H1 (cell line): ENCODE results near the gene FADS3. TPM values are rescaled to one million over a fixed set of nuclear protein-coding genes. Genes with fewer than 3 reads are reported as not detected.

Source experiments
- CTCF ChIA-PET: fragments of 300-600 bp; sonication (Branson Sonifier 250); formaldehyde crosslinking; loops from one replicate; lab custom pipeline; 2021; ENCODE audit not compliant: partially characterized antibody; lab: Charles Lee
- POLR2A ChIA-PET: fragments of 300-600 bp; sonication (Branson Sonifier 250); formaldehyde crosslinking; loops from one replicate; lab custom pipeline; 2021; ENCODE audit warnings: inconsistent platforms; ENCODE audit not compliant: partially characterized antibody; lab: Charles Lee
- DNase-seq, 2 experiments: peaks; one replicate each; pipeline versions ENCODE4 v3.0.0 to v3.0.0-alpha.2; 2010 to 2022; ENCODE audit warnings: low spot score in 2 of 2, low read depth in 1 of 2, mixed read lengths in 1 of 2
- FAIRE-seq: peaks from 2 replicates; lab custom pipeline; 2011; peaks lifted over from hg19 to GRCh38; lab: Jason Lieb, UNC
- H2AFZ ChIP-seq: 2 replicates; pipeline ENCODE4 v1.8.1; 2012; ENCODE audit warnings: low read length, inconsistent platforms
- H2AK5ac ChIP-seq: 2 replicates; pipeline ENCODE4 v1.6.1; 2013; ENCODE audit warnings: low read depth, low read length
- H2BK120ac ChIP-seq: replicated peaks from 2 replicates; pipeline ENCODE3; 2013; ENCODE audit warnings: low read depth, low read length, inconsistent platforms
- H2BK12ac ChIP-seq: 2 replicates; pipeline ENCODE4 v1.6.1; 2013; ENCODE audit warnings: low read depth, low read length
- H2BK15ac ChIP-seq: 2 replicates; pipeline ENCODE4 v1.6.1; 2013; ENCODE audit warnings: low read length
- H2BK20ac ChIP-seq: 2 replicates; pipeline ENCODE4 v1.6.1; 2013; ENCODE audit warnings: low read length
- H2BK5ac ChIP-seq: 2 replicates; pipeline ENCODE4 v1.6.1; 2013; ENCODE audit warnings: low read depth, low read length
- H3K14ac ChIP-seq: 2 replicates; pipeline ENCODE4 v1.6.1; 2013; ENCODE audit warnings: inconsistent platforms; ENCODE audit not compliant: insufficient read length
- H3K18ac ChIP-seq: 2 replicates; pipeline ENCODE4 v1.6.1; 2013; ENCODE audit warnings: low read length; ENCODE audit errors: extremely low read depth
- H3K23ac ChIP-seq: 2 replicates; pipeline ENCODE4 v1.6.1; 2013; ENCODE audit warnings: inconsistent platforms; ENCODE audit not compliant: insufficient read length
- H3K23me2 ChIP-seq: 2 replicates; pipeline ENCODE4 v1.6.1; 2013; ENCODE audit warnings: low read depth, low read length
- H3K27ac ChIP-seq: 2 replicates; pipeline ENCODE4 v1.6.1; 2011; ENCODE audit warnings: low read depth, low read length, inconsistent platforms
- H3K27me3 ChIP-seq, 4 experiments: replicated peaks in 1 of 4; 1 replicate in 1 of 4; 2 replicates in 3 of 4; pipeline versions ENCODE4 v1.6.1 to v1.8.1; 2011 to 2013; ENCODE audit warnings: low read length in 3 of 4, mild to moderate bottlenecking in 3 of 4, inconsistent platforms in 2 of 4, mixed read lengths in 2 of 4, moderate library complexity in 1 of 4; ENCODE audit not compliant: control insufficient read depth in 3 of 4, insufficient read depth in 3 of 4; ENCODE audit errors: extremely low read depth in 1 of 4
- H3K36me3 ChIP-seq, 4 experiments: 2 replicates each; pipeline versions ENCODE4 v1.6.1 to v1.8.1; 2011 to 2013; ENCODE audit warnings: mild to moderate bottlenecking in 4 of 4, low read length in 3 of 4, moderate library complexity in 2 of 4, control low read depth in 1 of 4, inconsistent platforms in 1 of 4; ENCODE audit not compliant: insufficient read depth in 4 of 4, control insufficient read depth in 2 of 4
- H3K4ac ChIP-seq: replicated peaks from 2 replicates; pipeline ENCODE3; 2013; ENCODE audit warnings: low read length, low read depth, mixed read lengths, inconsistent platforms; ENCODE audit not compliant: insufficient read length
- H3K4me1 ChIP-seq, 4 experiments: replicated peaks in 1 of 4; 1 replicate in 1 of 4; 2 replicates in 3 of 4; pipeline versions ENCODE4 v1.6.1 to v1.8.1; 2011 to 2013; ENCODE audit warnings: low read length in 3 of 4, inconsistent platforms in 2 of 4, mixed read lengths in 1 of 4; ENCODE audit not compliant: insufficient read depth in 4 of 4, control insufficient read depth in 3 of 4
- H3K4me2 ChIP-seq, 2 experiments: 2 replicates each; pipeline versions ENCODE4 v1.6.1 to v1.8.1; 2011 to 2013; ENCODE audit warnings: low read depth in 2 of 2, low read length in 2 of 2, control low read depth in 1 of 2, inconsistent platforms in 1 of 2, mild to moderate bottlenecking in 1 of 2; ENCODE audit not compliant: insufficient read depth in 1 of 2
- H3K4me3 ChIP-seq, 4 experiments: fragments of 200-600, 300-600 bp in 1 of 4; sonication (generic), shearing (Covaris generic), sonication (Bioruptor Twin) in 1 of 4; 2 replicates each; pipeline versions ENCODE4 v1.5.1 to v1.8.1; 2011 to 2016; ENCODE audit warnings: low read length in 4 of 4, low read depth in 3 of 4, control low read depth in 2 of 4, inconsistent platforms in 2 of 4, mild to moderate bottlenecking in 2 of 4, mixed read lengths in 1 of 4, moderate library complexity in 1 of 4; ENCODE audit not compliant: insufficient read depth in 2 of 4; ENCODE audit errors: extremely low read depth in 1 of 4
- H3K56ac ChIP-seq: replicated peaks from 2 replicates; pipeline ENCODE3; 2013; ENCODE audit warnings: low read depth, mild to moderate bottlenecking, mixed read lengths, low read length, inconsistent platforms; ENCODE audit not compliant: insufficient read length
- H3K79me1 ChIP-seq: 2 replicates; pipeline ENCODE4 v1.6.1; 2013; ENCODE audit warnings: low read depth, low read length, control low read depth
- H3K79me2 ChIP-seq, 2 experiments: 2 replicates each; pipeline versions ENCODE4 v1.6.1 to v1.8.1; 2012 to 2013; ENCODE audit warnings: low read length in 2 of 2, mild to moderate bottlenecking in 2 of 2, inconsistent platforms in 1 of 2; ENCODE audit not compliant: insufficient read depth in 2 of 2, control insufficient read depth in 1 of 2
- H3K9ac ChIP-seq, 4 experiments: replicated peaks in 1 of 4; 1 replicate in 1 of 4; 2 replicates in 3 of 4; pipeline versions ENCODE4 v1.6.1 to v1.8.1; 2011 to 2013; ENCODE audit warnings: low read depth in 3 of 4, low read length in 3 of 4, control low read depth in 2 of 4, mild to moderate bottlenecking in 2 of 4, moderate library complexity in 2 of 4, inconsistent platforms in 1 of 4; ENCODE audit errors: extremely low read depth in 1 of 4
- H3K9me3 ChIP-seq, 2 experiments: 2 replicates each; pipeline versions ENCODE4 v1.6.1 to v1.8.1; 2012 to 2013; ENCODE audit warnings: mild to moderate bottlenecking in 2 of 2, moderate library complexity in 2 of 2, control low read depth in 1 of 2, inconsistent platforms in 1 of 2, low read depth in 1 of 2, low read length in 1 of 2, mixed read lengths in 1 of 2; ENCODE audit not compliant: insufficient read depth in 2 of 2
- H4K20me1 ChIP-seq, 2 experiments: replicated peaks in 1 of 2; 2 replicates each; pipeline versions ENCODE3 to v1.8.1; 2011 to 2013; ENCODE audit warnings: inconsistent platforms in 2 of 2, low read length in 2 of 2, mild to moderate bottlenecking in 1 of 2; ENCODE audit not compliant: insufficient read depth in 2 of 2, control insufficient read depth in 1 of 2
- H4K5ac ChIP-seq: 2 replicates; pipeline ENCODE4 v1.6.1; 2013; ENCODE audit warnings: low read length, low read depth, mixed read lengths, inconsistent platforms; ENCODE audit not compliant: insufficient read length
- H4K8ac ChIP-seq: 2 replicates; pipeline ENCODE4 v1.8.0; 2013; ENCODE audit warnings: mild to moderate bottlenecking, moderate library complexity, low read length, inconsistent platforms; ENCODE audit not compliant: insufficient read depth; ENCODE audit errors: extremely low read depth
- H4K91ac ChIP-seq: replicated peaks from 2 replicates; pipeline ENCODE3; 2013; ENCODE audit warnings: low read length, mixed read lengths, inconsistent platforms; ENCODE audit not compliant: insufficient read length
- E2F6 ChIP-seq: IDR thresholded peaks from 2 replicates; pipeline ENCODE4 v1.6.1; 2012; ENCODE audit warnings: inconsistent platforms
- POLR2AphosphoS5 ChIP-seq: IDR thresholded peaks from 2 replicates; pipeline ENCODE4 v1.6.1; 2011; ENCODE audit warnings: low read depth, low read length
- WGBS, 2 experiments: shearing (Covaris generic) in 1 of 2; methylation state at CpG; one replicate each; pipeline versions ENCODE4 v1.1.6 to v1.1.7; 2013 to 2015; ENCODE audit warnings: low lambda C conversion rate in 2 of 2, mixed read lengths in 2 of 2, inconsistent platforms in 1 of 2, low coverage in 1 of 2, missing lambda C conversion rate in 1 of 2; ENCODE audit not compliant: insufficient replicate concordance in 2 of 2, insufficient coverage in 1 of 2, insufficient read length in 1 of 2; ENCODE audit errors: extremely low coverage in 1 of 2, missing lambda C conversion rate in 1 of 2; 5-methylcytosine and 5-hydroxymethylcytosine counted together
- polyA plus RNA-seq, 7 experiments: library from polyadenylated mRNA; depleted of rRNA in 3 of 7; stranded (reverse) in 5 of 7; unstranded in 2 of 7; fragments of >200 nt in 5 of 7; fragments of 200-250 nt in 2 of 7; gene quantifications; 1 replicate in 5 of 7; 2 replicates in 1 of 7; 4 replicates in 1 of 7; pipeline versions ENCODE4 v1.2.1 to v1.2.3, GENCODE V29; 2011 to 2013; ENCODE audit warnings: missing spikeins in 2 of 7, mixed read lengths in 2 of 7
- total RNA-seq: library from RNA; stranded (reverse); fragmentation: NEBNext Ultra II Directional; extraction: Animal tissue kit (Norgen Biotek cat#: 25700); gene quantifications from 2 replicates; pipeline ENCODE4 v1.2.1, GENCODE V29; 2021

FADS3 gene
- total and polyA plus RNA-seq, 2 of the 8 experiments (the other 6 are each of a cell fraction or from before 2014, with no cell fraction given): 43.8 to 76.3 TPM

GRCh38 chr11:61866958-61867343 is 24.4 kb downstream of the FADS3 start:
- H3K4me1 ChIP-seq: peaks cover 0 to 9% (median 4%) of the 10 kb centered on the region in 4 experiments; a peak in 6 of 7 replicates
- no peak overlapping the region for H3K4me2 ChIP-seq
- no peak overlapping the region for H2BK20ac ChIP-seq
- H3K9ac ChIP-seq: no peak overlapping the region
- no peaks in the 10 kb centered on the region for H3K23me2 ChIP-seq
- H2BK15ac ChIP-seq: no peak overlapping the region
- H4K5ac ChIP-seq: no peak overlapping the region
- DNase-seq (no peak), FAIRE-seq (no peak)
- H2AFZ ChIP-seq: no peak overlapping the region
- 87% methylated on average over 5 of the region's 6 CpGs; no CpG with 5 or more reads in 1 of the 2 experiments for WGBS, 2 experiments
- no peaks in the 10 kb centered on the region for H3K79me1 ChIP-seq
- H2AK5ac ChIP-seq: no peak overlapping the region
- CTCF ChIA-PET: interaction anchor here (0.6 to 10.9 kb wide), 7 partner anchors 8 to 241 kb away, joined by 3 to 172 read pairs (median 5); no protein-coding TSS in a partner anchor
- H3K9me3 ChIP-seq: no peaks in the 10 kb centered on the region
- H3K56ac ChIP-seq: no peak overlapping the region
- H2BK120ac ChIP-seq: no peak overlapping the region
- POLR2A ChIA-PET: interaction anchor here (0.6 to 1.8 kb wide), 11 partner anchors 9 to 241 kb away, joined by 3 to 8 read pairs (median 3); partner anchors contain the start of genes FADS2, FEN1, FTH1 and TMEM258
- no peak overlapping the region for H4K8ac ChIP-seq
- no peak overlapping the region for H2BK12ac ChIP-seq
- no peak overlapping the region for H3K4me3 ChIP-seq
- no peak overlapping the region for H2BK5ac ChIP-seq
- H3K27ac ChIP-seq: no peak overlapping the region
- H3K14ac ChIP-seq: no peak overlapping the region
- TF ChIP-seq POLR2AphosphoS5: 0 out of 2 replicates have a peak, but pooled peaks have one; percentile 1
- no peak for TF ChIP-seq E2F6
- no peak overlapping the region for H3K18ac ChIP-seq
- no peaks in the 10 kb centered on the region for H3K79me2 ChIP-seq
- no peak overlapping the region for H4K91ac ChIP-seq
- H3K23ac ChIP-seq: no peak overlapping the region
- no peak overlapping the region for H3K4ac ChIP-seq
- peaks cover 0 to 7% (median 5%) of the 10 kb centered on the region in 4 experiments; a peak in 5 of 7 replicates for H3K27me3 ChIP-seq
- peaks cover 2 to 9% of the 10 kb centered on the region in 2 experiments for H4K20me1 ChIP-seq
- peaks cover 17 to 40% (median 25%) of the 10 kb centered on the region in 4 experiments for H3K36me3 ChIP-seq
